ENCODE measurements around the gene NPY4R.
"Not testable (repeated sequence)": the region's sequence is repeated elsewhere in the genome, so short reads cannot be mapped to it uniquely, and the experiment has no call there.

DNA sequence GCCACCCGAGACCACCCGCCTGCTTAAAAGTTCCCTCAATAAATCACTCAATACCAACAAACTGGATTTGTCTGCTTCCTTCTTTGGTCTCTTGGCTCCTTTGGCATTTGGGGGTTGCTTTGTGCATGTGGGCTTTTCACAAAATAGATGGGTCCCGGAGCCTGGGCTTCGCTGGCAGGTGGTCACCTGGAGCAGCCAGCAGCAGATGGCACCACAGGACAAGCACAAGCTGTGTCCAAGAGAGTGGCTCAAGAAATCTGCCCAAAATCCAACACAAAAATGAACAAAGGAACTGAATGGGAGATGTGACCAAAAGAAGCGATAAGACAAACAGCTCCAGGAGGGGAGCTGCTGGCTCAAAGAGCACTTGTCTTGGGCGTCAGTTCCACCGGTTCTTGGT, 6.2 kb downstream of the NPY4R start:
- TF ChIP-seq, protein P1, sequence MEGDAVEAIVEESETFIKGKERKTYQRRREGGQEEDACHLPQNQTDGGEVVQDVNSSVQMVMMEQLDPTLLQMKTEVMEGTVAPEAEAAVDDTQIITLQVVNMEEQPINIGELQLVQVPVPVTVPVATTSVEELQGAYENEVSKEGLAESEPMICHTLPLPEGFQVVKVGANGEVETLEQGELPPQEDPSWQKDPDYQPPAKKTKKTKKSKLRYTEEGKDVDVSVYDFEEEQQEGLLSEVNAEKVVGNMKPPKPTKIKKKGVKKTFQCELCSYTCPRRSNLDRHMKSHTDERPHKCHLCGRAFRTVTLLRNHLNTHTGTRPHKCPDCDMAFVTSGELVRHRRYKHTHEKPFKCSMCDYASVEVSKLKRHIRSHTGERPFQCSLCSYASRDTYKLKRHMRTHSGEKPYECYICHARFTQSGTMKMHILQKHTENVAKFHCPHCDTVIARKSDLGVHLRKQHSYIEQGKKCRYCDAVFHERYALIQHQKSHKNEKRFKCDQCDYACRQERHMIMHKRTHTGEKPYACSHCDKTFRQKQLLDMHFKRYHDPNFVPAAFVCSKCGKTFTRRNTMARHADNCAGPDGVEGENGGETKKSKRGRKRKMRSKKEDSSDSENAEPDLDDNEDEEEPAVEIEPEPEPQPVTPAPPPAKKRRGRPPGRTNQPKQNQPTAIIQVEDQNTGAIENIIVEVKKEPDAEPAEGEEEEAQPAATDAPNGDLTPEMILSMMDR (IDR thresholded peaks at IDR 0.05) = not testable (repeated sequence)
- TF ChIP-seq EP300 (IDR thresholded peaks at IDR 0.05) = not testable (repeated sequence)
